B cell (primary cell): ENCODE measurements around the gene CCDC186.

Source experiments
- CTCF ChIP-seq: fragments of 200-600 bp; IDR thresholded peaks from one replicate; pipeline ENCODE4 v1.8.0; 2022; ENCODE audit warnings: antibody characterized with exemption, mild to moderate bottlenecking
- EZH2 ChIP-seq: IDR thresholded peaks from 2 replicates; pipeline ENCODE4 v1.6.1; 2012; ENCODE audit warnings: borderline replicate concordance, low read depth, mild to moderate bottlenecking, moderate library complexity, low read length; ENCODE audit not compliant: insufficient read depth, poor library complexity, severe bottlenecking

GRCh38 chr10:114095559-114096337 is 78.3 kb downstream of the CCDC186 start:
- no peak for TF ChIP-seq CTCF
- TF ChIP-seq EZH2, result no peak
